ENCODE data around the gene KLRD1.
A peak's percentile ranks its signal among the peaks of the same experiment; 100 is the strongest.
"Not testable (repeated sequence)": the region's sequence is repeated elsewhere in the genome, so short reads cannot be mapped to it uniquely, and the experiment has no call there.

The KLRD1 gene

GRCh38 chr12:10307630-10308029 is at the start of gene KLRD1:
Gene KLRD1, plus strand, starts transcription at chr12:10307870. Its CDS starts 208 bp downstream, at chr12:10308078.
- no peak for DNase-seq

GRCh38 chr12:10260927-10261326 is 46.7 kb upstream of the KLRD1 start:
- DNase-seq, result no peak

GRCh38 chr12:10268037-10268436 is 39.6 kb upstream of the KLRD1 start:
- no peak for DNase-seq

DNA sequence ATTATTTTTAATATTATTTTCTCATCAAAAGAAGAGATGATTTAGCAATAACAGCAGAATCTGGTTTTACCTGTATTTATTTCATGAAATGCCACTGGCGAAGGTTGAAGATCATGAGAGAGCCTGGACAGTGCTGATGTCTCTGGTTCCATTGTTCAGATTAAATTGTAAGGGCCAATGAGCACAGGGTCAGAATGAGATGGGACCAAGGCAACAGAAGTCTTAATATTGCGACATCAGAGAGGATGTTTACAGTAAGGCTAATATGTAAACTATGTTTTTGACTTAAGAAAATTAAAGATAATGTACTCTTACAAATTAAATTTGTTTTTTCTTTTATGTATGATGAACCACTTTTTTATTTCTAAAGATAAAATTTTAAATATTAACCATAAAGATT is 35.2 kb upstream of the KLRD1 start:
- DNase-seq, result no peak

DNA sequence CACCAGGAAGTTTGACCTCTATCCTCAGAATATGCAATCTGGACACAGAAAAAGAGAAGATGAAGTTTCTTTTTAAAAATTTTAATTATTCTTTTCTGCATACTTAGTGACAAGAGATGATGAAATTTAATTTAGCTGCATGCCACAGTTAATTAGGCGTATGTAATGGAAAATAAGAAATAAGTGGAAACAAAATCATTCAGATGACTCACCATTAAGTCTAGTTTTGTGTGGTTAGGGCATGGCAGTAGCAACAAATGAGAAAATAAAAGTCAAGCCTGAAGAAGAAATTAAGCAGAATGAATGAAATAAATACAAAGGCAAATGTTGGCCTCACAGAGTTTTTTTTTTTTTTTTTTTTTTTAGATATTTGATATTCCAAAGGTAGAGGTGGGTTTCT is 30.9 kb upstream of the KLRD1 start:
- no peak for DNase-seq

GRCh38 chr12:10278104-10278503 is 29.6 kb upstream of the KLRD1 start:
- DNase-seq, result no peak

DNA sequence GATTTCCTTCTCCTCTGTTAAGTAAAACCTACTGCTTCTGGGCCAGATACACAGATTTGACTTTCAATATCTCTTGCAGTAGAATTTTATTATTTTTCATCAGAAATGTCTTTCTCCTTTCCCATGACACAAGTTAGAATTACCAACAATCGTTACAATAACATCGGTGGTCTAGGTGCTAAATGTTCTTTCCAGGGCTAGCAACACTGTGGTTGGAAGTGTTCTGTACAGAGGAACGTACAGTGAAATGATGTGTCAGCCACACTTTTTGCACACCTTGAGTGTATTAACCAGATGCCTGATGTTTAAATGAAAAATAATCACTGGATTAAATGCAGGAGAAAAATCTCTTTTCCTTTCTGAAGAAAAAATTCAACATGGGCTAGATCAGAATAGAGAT is 27.7 kb upstream of the KLRD1 start:
- no peak for DNase-seq

GRCh38 chr12:10283027-10283426 is 24.6 kb upstream of the KLRD1 start:
- DNase-seq, result peak; percentile 86

DNA sequence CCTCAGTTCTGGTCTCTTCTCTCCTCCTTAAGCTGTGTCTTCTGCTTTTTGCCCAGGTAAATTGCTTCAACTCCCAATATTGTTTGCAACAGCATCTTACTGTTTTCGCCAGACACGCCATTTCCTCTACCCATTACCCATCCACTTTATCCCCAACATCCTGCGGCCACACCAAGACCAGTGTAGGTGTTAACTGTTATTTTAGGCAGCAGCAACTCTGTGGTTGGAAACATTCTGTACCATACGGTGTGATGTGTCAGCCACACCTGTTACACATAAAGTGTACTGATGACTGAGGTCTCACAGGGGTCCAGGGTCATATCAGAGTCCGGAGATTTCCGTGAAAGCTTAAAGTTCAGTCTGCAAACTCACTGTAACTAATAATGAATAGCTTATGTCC is 21.8 kb upstream of the KLRD1 start:
- no peak for DNase-seq

DNA sequence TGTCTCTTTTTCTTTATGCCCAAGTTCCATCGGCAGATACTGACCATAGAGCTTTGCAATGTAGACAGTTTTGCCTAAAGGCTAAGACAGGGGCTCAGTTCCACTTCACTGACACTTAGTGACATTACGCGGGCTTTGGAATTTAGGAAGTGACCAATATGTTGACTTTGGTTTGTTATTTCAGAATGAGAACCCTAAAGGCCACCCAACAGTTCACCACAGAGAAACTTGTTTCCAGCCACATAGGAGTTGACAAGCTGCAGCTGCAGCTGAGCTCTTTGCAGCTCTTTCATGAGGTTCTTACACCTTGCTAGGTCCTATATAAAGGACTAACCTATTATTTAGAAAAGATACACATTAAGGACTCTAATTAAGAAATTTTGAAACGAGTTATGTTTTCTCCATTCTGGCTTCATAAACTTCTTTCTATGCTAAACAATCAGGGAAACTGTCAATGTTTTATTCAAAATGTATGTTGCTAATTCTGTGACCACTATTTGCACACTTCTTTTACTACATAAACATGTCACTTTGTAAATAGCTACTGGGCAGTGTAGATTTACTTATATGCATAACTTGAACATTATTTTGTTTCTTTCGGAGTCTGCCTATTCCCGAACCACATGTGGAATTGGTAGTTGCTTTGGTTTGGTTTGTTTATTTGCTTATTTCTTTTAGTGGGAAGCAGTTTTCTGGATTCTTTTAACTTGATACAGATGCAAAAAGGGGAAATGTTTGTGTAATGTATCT is 18.5 kb upstream of the KLRD1 start:
- DNase-seq, result no peak

GRCh38 chr12:10291030-10291429 is 16.6 kb upstream of the KLRD1 start:
- DNase-seq, result no peak

- DNase-seq, result no peak
Measured at GRCh38 chr12:10293151-10293550, 14.5 kb upstream of the KLRD1 start.

DNA sequence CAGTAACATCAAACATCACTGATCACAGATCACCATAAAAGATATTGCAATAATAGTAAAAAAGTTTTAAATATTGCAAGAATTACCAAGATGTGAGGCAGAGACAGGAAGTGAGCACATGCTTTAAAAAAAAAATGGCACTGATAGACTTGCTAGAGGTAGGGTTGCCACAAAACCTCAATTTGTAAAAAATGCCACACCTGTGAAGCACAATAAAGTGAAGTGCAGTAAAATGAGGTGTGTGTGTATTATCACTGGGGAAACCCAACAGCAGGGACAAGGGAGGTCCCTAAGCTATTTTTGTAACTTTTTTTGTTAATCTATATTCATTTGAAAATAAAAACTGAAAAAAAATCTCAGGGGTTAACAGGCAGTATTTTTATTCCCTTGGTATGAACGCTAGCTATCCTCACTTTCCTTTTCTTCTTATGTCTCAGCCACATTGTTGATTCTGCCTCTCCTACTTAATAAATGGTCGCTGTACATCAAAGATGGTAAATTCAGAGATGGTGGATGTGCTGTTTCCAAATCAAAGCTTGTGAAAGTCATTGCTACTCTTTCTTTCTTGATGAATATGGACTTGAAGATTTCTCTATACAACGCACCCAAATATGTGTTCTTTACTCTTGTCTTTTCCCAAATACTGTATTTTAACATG is 14.0 kb upstream of the KLRD1 start:
- DNase-seq, result no peak

GRCh38 chr12:10301103-10301502 is 6.6 kb upstream of the KLRD1 start:
- no peak for DNase-seq

- DNase-seq, result no peak
Measured at GRCh38 chr12:10304161-10304574, 3.5 kb upstream of the KLRD1 start.

DNA sequence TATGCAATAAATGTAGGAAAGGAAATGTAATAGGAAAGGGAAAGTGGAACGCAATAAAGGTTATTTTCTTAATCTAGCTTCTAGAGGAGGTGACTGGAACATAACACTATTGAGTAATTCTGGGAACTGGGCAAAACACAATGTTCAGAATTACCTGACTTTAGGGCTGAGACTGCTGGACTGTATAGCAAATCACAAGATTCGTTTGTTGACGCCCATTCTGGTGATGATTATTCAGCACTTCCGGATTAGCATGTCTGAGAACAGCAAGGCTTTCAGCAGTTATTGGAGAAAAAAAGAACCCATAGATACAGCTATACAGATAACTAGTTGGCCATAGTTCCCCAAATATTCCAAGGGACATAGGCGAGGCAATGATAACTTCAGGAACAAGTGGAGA is 2.3 kb upstream of the KLRD1 start:
- DNase-seq, result no peak

- DNase-seq, result no peak
Measured at GRCh38 chr12:10310926-10311720, 3.5 kb downstream of the KLRD1 start.

DNA sequence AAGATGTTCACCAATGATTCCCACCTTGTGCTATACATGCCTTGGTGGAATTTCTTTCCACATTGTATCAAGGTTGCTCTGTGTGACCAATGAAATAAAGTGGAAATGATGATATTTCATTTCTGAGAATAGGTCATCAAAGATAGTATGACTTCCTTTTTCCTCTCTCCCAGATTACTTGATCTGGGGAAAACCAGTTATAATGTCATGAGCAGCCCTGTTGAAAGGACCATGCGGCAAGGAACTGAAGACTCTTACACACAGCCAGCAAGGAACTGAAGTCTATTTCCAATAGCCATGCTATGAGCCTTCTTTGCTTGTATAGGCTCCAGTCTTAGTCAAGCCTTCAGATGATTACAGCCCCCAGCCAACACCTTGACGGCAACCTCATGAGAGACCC is 11.7 kb downstream of the KLRD1 start:
- DNase-seq, result no peak

DNA sequence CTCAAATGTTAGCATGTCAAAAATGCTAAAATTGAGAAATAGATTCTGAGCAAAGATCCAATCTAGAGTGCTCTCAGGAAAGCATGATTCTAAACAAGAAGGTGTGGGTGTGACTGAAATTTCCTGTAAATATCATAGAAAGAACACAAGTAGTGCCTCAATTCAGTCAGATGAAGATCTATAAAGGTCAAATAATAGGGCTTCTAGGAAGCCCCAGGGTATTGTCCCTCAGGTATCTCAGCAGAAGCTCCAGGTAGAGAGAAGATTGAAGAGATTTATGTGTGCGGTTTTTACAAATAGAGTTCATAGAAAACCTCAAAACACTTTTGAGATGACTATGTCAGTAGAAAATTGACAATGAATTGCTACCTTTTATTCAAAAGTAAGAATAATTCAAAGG is 13.0 kb downstream of the KLRD1 start:
- no peak for DNase-seq

DNA sequence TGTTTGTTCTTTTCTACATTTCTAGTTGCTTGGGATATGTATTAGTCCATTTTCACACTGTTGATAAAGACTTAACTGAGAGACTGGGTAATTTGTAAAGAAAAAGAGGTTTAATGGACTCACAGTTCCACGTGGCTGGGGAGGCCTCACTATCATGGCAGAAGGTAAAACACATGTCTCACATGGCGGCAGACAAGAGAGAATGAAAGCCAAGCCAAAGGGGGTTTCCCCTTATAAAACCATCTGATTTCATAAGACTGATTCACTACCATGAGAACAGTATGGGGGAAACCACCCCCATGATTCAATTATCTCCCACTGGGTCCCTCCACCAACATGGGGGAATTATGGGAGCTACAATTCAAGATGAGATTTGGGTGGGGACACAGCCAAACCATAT is 21.0 kb downstream of the KLRD1 start:
- DNase-seq, result not testable (repeated sequence)

GRCh38 chr12:10331642-10332239 is 24.1 kb downstream of the KLRD1 start:
- peak; percentile 33 for DNase-seq

GRCh38 chr12:10336196-10336595 is 28.5 kb downstream of the KLRD1 start:
- not testable (repeated sequence) for DNase-seq

GRCh38 chr12:10338470-10338869 is 30.8 kb downstream of the KLRD1 start:
- not testable (repeated sequence) for DNase-seq
